Hematopoietic multipotent progenitor cell treated with erythropoietin and hydrocortisone succinate and interleukin-3 and kit ligand, for 4 days (in vitro differentiated cells): ENCODE results near the gene DPF3.
"Not testable (repeated sequence)": the region's sequence is repeated elsewhere in the genome, so short reads cannot be mapped to it uniquely, and the experiment has no call there.

Source experiments
- DNase-seq: peaks from one replicate; pipeline ENCODE4 v3.0.0-alpha.2; 2015

Gene DPF3

GRCh38 chr14:72878746-72879145 lies 15.2 kb downstream of the DPF3 start:
- DNase-seq, result no peak

GRCh38 chr14:72876710-72877063 lies 17.2 kb downstream of the DPF3 start:
- no peak for DNase-seq

- no peak for DNase-seq
Observed at GRCh38 chr14:72876005-72876709, 17.7 kb downstream of the DPF3 start.

DNA sequence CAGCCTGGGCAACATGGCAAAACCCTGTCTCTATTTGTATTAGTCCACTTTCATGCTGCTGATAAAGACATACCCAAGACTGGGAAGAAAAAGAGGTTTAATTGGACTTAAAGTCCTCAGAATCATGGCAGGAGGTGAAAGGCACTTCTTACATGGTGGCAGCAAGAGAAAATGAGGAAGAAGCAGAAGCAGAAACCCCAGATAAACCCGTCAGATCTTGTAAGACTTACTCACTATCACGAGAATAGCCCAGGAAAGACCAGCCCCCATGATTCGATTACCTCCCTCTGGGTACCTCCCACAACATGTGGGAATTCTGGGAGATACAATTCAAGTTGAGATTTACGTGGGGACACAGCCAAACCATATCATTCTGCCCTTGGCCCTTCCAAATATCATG lies 23.0 kb downstream of the DPF3 start:
- not testable (repeated sequence) for DNase-seq

DNA sequence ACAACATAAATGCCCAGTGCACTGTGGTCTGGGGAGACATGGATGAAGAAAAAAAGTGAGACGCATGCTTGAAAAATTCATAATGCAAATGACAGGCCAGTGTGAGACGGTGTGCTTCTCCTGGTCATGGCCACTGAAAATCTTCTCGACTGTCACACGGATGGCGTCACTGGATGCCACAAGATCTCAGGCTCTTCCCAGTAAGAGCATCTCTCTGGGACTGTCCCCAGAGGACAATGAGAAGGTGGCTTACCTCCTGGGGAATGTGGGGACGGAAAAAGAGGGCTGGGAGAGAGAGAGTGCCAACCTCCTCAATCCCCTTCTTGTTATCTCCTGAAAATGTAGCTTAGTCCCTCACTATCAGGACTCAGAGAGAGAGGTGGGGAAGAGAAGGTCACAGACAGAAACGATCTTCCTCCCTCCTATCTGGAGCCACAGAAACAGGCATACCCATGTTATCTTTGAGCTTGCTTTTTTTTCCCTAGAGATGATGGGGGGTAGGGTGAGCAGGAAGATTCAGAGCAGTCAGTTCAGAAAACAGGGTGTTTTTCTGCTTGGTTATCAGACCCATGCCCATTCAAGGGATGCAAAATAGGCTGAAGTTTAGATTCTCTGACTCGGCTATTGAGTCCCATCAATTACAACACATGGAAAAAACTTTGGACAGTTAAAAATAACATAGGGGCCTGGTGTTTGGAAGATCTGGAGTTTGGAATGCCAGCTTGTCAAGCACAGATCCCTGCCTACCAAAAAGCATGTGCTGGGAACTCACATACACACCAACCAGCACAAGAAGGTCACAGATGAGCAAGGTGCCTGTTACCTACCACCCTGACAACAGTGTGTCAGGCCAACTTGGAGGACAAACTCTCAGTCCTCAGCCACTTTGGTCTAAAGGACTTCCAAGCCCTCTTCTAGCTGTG lies 24.2 kb downstream of the DPF3 start:
- peak; percentile 46 for DNase-seq

- no peak for DNase-seq
Observed at GRCh38 chr14:72868500-72868899, 25.4 kb downstream of the DPF3 start.

GRCh38 chr14:72864712-72865365 lies 29.1 kb downstream of the DPF3 start:
- DNase-seq, result no peak

DNA sequence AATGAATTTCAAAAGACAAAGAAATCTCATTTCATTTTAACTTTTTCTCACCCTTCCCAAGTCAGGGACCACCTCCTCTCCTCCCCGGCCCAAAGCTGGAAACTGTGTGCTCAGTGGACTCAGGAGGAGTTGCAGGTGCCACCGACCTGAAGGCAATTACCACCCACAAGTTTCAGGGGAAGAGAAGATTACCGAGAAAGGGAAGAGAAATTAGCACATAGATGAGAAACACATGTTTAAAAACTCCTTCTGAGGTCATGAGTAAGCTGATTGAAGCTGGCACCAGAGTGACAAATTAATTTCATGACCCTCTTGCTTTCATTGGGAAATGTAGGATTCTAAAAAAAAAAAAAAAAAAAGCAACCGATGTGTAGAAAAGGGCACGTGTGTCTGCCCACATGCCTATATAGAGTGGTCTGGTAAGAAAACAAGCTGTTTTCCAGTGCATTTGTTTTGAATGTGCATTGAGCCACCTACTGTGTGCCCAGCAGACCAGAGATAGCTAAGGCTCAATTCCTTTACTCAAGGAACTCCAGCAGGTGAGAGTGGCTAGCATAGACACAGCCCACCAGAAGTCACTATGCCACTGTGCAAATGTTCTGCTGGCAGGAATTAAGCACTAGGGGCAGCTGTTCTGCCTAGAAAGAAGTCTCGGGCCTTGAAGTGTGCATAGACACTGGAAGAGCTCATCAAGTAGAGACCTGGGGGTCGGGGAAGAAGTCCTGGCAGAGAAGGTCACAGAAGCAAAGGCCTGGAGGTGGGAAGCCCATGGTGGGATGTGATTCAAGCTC lies 30.5 kb downstream of the DPF3 start:
- no peak for DNase-seq

- DNase-seq, result no peak
Observed at GRCh38 chr14:72856530-72857266, 37.2 kb downstream of the DPF3 start.

DNA sequence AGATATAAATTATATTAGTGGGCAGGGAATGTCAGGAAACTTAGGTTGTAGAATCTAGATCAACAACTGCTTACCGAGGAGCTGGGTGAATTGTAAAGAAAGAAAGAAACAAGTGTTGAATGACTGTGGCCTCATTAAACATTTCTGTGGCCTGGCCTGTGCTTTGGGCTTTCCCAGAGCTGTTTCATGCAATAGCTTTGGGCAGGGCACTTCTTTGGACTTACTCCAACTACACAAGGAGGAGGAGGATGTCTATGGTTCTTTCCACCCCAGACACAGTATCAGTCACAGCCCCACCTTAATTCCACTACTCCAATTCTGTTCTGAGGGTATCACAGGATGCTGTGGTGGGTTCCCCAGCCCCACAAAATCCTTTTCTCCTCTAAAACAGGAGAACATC lies 38.0 kb downstream of the DPF3 start:
- peak; percentile 4 for DNase-seq

DNA sequence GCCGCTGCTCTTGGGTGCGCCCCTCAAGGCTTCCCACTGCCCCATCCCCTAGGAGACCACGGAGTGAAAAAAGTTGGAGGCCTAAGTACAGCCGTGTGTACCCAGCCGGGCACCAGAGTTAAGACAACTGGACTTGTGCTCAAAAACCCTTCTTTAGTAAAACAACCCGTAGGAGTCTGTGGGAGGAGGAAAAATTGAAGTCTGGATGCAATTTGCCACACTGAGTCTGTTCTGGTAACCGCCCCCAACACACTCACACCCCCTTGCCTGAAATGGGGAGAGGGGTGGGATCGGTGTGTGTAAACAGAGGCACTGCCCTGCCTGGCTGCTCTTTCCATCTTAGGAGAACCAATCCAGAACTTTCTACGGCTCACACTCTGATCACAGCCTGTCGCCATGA lies 41.7 kb downstream of the DPF3 start:
- DNase-seq, result no peak

DNA sequence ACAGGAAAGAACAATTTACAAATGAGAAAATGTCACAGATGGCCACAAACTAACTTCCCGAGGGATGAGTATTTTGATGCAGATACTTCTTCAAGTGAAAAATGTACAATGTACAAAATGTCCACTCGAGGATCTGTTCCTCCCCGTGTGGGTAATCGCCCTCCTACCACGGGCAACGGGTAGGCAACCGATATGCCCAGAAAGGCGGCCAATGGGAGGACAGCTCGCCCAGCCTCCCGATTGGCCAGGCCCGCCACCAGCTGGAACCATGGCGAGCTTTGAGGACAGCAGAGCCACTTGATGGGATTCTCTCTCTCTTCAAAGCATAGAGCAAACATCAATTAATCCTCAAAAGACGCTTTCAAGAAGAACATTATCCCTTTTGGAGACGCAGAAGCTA lies 42.3 kb downstream of the DPF3 start:
- DNase-seq, result no peak

GRCh38 chr14:72850360-72850759 lies 43.5 kb downstream of the DPF3 start:
- DNase-seq, result no peak

DNA sequence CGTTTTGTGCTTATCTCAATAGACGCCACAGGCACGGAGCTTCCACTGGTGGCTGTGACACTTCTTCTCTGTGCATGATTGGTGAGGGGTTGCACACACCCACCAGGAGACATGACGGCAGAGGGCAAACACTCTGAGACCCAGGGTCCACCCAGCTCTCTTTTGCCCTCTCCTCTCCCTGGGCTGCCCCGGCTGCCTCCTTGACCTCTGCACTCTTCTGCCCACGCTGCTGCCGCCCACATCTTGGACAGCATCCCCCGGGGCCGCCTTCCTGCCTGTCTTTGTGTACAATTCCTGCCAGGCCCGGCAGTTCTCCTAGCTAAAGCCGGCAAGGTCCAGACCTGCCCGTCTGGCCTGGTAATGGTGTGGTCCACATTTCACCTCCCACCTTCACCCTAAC lies 44.7 kb downstream of the DPF3 start:
- DNase-seq, result no peak

GRCh38 chr14:72847721-72848120 lies 46.2 kb downstream of the DPF3 start:
- no peak for DNase-seq

DNA sequence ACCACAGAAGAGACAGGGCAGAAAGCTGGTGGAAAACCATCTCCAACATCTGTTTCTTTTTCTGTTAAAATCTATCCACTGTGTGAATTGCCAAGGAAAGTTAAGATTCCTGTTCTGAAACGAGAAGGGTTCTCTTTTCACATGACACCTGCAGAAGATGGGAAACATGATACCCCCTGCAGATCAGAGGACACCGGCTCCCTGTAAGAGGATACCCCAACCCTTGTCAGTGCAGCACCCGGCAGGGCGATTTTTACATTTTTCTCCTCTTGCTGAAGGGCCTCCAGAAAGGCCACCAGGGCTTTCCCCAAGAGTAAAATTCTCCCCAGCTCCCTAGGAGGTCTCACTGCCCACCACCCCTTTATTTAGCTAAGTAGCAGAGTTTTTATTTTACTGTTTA lies 48.2 kb downstream of the DPF3 start:
- DNase-seq, result no peak

DNA sequence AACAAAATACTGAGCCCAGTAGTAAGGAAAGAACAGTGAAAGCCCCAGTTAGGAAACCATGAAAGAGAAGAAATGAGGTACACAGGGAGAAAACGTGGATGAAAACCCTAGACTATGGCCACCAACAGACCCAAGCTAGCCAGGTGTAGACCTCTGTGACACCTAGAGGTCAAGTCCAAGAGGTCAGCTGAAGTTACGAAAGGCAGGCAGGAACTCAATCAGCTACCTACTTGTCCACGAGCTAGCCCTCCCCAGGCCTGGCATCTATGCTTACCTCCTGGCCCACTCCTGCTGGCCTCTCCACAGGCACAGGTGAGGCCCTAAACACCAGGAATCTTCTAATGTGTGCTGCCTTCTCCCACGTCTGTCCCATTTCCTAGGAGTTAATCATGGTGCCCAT lies 48.7 kb downstream of the DPF3 start:
- no peak for DNase-seq

GRCh38 chr14:72844524-72844923 lies 49.4 kb downstream of the DPF3 start:
- no peak for DNase-seq

DNA sequence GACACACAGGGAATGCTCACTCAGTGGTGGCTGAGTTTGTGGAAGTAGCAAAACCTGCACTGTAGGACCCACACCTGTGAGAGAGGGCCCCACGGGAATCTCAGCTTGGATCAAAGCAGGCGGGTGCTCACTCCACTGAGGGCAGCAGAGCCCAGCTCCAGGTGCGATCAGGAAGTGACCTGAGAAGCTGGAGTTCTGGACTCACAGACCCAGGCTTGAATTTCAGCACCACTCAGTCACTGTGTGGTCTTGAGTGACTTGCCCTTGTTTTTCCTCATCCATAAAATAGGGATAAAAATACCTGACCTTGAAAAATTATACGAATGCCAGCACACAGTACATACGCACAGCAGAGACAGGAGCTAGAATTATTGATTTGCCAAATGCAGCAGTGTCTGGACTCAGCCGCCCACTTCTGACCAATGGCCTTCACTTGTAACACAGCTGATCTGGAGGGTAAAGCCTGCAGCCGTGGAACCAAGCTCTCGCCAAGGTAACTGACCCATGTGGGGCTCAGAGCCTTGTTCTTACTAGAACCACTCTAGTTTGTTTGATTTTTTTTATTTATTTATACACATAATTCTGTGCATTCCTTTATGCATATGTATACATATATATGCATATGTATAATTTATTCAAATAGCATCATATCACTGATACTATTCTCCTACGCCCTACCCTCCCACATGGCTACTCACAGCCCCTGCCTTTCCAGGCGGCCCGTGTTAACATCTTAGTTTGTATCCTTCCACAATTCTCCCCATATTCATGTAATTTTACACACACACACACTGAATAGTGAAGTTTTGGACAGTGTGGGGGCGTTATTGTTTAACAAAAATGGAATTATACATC lies 53.9 kb downstream of the DPF3 start:
- no peak for DNase-seq

DNA sequence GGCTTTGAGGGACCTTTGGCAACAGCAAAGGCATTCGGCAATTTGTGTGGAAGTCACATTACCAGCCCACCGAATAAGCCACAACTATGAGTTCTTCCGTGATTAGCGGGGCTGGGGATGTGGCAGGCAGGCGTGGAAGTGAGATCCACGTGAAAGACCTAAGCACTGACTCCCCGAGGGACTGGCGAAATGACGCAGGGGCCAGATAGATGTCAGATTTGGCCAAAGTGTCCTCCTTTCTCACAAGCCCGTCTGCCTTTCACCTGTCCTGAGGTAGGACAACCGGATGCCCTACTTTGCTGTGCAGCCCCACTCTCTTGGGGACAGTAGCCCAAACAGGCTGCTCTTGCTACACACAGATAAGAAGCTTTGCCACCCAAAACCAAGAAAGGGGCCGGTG lies 54.5 kb downstream of the DPF3 start:
- no peak for DNase-seq

DNA sequence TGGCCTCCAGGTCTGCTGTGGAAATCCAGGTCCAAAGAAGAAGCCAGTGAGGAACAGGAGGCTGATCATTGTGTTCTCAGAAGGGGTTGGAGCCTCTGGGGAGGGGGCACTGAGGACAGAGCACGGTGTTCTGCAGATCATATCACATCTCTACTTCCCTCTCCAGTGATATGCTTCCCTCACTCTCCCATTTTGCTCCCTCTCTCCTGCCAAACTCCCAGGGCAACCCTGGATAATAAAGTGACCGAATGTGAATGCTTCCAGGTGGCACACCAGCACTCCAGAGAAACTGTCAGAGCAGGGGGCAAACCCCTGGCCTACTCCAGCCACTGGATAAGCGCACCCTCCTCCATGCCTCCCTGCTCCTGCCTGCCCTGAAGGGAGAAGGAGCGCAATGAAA lies 57.8 kb downstream of the DPF3 start:
- DNase-seq, result no peak
